HG03342 (cell line): ENCODE data around the gene DIAPH1.
"Not testable (repeated sequence)": the region's sequence is repeated elsewhere in the genome, so short reads cannot be mapped to it uniquely, and the experiment has no call there.

Experiments
- ATAC-seq: cut with Tn5 transposase; IDR thresholded peaks from one replicate; pipeline ENCODE4 v1.9.1; 2021; ENCODE audit warnings: mild to moderate bottlenecking, moderate library complexity; ENCODE audit not compliant: unreplicated experiment

The DIAPH1 gene

DNA sequence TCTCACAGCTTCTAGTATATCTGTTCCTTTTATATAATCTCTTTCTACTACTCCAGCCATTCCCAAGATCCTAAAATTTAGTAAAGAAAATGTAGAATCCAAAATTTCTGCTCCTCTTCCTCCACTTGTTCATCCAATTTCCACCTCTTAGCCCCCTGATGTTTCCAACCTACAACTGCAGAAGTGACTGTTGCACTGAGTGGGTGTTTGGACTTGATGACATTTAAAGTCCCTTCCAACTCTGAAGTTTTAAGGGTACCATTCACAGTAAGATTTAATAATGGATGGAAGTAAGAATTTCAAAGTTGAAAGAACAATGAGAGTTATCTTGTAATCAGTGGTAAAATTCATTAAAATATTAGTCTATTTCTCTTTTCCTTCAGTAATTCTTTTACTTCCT lies 5.5 kb downstream of the DIAPH1 start:
- ATAC-seq = no peak

DNA sequence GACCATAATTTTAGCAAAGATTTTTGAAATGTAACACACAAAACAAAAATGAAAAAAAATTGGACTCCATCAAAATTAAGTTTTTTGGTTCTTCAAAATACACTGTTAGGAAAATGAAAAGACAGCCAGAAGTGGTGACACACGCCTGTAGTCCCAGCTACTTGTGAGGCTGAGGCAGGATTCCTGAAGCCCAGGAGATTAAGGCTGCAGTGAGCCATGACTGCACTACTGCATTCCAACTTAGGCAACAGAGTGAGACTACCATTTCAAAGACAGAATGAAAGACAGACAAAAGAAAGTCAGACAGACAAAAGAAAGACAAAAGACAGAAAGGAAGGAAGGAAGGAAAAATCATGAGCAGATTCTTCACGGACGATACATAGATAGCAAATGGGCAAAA lies 7.5 kb downstream of the DIAPH1 start:
- no peak for ATAC-seq

DNA sequence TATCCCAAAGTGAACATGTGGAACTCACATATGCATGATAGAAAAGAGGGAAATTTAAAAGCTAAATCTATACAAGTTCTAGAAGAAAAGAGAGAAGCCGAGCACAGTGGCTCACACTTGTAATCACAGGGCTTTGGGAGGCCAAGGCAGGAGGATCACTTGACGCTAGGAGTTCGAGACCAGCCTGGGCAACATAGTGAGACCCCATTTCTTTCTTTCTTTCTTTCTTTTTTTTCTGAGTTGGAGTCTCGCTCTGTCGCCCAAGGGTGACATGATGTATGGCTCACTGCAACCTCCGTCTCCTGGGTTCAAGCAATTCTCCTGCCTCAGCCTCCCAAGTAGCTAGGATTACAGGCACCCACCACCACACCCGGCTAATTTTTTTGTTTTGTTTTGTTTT lies 8.9 kb downstream of the DIAPH1 start:
- ATAC-seq = not testable (repeated sequence)

DNA sequence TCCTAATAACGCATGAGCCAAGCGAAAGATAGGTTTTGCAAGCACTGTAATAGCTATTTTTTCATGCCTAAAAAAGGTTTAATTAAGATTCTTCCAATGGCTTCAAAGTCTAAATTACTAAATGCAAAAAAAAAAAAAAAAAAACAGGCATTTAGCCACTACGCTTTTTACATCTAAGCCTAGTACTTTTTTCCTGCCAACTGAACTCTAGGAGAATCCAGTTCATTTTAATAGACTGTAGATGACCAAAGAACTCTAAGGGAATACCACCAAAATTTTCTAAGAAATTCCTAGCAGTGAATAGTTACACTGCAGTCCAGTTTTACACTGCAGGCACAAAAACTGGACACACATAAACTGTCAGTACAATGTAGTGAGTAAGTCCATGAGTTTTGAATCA lies 9.8 kb downstream of the DIAPH1 start:
- ATAC-seq = no peak

DNA sequence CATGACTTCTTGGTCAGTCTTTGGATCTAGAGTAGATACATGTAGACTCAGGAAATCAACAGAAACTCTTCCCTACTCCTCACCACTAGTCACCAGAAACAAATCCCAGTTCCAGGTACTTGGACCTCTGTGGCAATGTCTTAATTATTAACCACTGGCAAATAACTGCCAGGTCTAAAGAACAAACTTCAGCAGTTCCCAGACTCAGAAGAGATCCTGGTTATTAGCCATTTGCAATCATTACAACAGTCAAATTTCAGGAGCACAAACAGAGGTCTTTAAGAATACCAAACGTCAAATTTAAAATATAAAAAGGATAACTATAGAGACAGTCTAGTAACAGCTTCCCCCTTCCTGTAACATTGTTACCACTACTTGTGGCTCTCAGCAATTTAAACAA lies 10.2 kb downstream of the DIAPH1 start:
- ATAC-seq = no peak

DNA sequence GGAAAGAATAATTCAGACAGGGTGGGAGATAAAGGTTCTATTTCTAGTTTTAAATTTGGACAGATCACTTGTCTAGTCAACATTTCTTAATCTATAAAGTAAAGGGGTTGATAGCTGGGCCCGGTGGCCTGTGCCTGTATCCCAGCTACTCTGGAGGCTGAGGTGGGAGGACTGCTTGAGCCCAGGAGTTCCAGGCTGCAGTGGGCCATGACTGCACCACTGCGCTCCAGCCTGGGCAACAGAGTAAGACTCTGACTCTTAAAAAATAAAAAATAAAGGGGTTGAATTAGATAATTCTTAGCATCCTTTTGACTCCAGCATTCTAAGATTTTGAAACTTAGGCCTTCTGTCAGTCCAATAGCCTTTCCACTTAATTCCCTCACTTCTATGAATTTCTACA lies 10.8 kb downstream of the DIAPH1 start:
- ATAC-seq = no peak

DNA sequence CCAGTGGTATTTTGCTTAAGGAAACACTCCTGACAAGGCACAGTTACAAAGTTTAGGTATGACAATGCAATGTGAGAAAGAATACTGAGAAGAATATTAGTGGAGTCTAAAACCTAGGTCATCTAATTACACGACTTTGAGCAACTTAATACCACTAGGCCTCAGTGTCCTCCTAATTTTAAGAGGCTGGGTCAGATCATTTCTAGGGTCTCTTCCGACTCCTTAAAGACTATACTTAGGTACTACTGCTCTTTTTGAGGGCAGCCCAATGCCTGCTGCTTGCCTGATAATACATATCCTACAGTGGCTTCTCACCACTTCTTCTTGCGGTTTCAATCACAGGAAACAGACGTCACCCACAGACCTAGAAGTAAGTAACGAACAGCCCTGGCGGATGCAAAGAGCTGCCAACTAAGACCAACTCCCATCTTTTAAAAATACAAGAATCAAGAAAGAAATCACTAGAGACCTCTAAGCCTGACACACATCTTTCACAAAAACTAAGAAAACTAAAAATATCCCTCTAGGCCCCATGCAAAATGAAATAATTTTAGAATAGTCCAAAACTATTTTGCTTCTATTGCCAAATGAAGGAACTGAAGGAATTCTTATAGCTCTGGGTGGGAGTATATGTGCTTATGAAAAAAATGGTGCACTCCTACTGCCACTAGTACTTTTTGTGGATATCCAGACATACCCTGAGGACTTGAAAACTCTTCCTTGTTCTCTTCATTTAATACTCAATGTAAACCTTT lies 13.1 kb downstream of the DIAPH1 start:
- ATAC-seq = peak; percentile 98

DNA sequence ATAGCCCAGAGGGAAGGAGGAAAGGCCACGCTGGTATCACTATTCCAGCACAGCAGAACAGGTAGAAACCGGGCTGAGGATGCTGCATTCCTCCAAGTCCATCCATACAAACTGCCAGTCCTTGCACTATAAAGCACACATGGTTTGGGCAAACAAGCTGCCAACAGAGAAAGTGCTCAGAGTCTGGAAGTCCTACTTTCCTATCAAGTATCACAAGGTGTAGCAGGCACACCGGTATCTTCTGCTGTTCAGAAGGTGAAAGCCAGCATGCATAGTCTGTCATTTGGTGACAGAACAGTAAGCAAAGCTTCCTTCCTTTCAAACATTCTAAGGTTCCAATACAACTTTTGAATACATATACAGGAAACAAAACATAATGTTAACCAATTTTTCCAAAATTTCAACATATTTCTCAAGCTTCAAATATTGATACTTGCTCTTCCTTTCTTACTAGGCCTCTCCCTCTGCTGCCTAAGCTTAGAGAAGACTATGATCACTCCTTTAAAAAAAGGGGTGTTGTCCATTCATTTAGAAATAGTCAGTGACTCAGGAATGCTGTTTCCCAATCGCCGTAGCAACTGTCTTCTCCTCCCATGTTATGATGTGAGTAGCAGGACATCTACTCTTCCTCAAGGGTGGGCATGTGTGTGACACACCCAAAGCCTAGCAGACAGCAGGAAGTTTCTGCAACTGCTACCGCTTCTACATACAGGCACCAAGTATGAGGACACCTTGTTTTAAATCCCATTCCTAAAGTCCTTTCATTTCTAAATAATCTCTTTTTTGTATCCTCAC lies 14.7 kb downstream of the DIAPH1 start:
- no peak for ATAC-seq

DNA sequence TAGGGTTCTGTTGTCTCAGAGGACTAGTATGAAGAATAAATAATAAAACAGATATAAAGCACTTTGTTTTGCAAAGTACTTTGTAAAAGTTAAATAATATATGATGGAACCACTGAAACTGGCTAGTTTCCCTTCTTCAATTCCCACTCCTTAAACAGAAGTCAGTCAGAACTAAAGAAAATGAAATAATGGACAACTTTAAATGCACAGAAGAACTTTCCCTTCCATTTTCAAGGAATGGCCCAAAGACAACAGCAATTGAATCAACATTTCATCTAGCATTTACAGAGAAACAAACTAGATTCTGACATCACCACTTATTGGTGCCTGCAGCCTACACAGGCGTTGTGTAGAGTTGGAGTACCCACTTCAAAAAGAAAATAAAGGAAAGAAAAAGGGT lies 16.2 kb downstream of the DIAPH1 start:
- no peak for ATAC-seq

DNA sequence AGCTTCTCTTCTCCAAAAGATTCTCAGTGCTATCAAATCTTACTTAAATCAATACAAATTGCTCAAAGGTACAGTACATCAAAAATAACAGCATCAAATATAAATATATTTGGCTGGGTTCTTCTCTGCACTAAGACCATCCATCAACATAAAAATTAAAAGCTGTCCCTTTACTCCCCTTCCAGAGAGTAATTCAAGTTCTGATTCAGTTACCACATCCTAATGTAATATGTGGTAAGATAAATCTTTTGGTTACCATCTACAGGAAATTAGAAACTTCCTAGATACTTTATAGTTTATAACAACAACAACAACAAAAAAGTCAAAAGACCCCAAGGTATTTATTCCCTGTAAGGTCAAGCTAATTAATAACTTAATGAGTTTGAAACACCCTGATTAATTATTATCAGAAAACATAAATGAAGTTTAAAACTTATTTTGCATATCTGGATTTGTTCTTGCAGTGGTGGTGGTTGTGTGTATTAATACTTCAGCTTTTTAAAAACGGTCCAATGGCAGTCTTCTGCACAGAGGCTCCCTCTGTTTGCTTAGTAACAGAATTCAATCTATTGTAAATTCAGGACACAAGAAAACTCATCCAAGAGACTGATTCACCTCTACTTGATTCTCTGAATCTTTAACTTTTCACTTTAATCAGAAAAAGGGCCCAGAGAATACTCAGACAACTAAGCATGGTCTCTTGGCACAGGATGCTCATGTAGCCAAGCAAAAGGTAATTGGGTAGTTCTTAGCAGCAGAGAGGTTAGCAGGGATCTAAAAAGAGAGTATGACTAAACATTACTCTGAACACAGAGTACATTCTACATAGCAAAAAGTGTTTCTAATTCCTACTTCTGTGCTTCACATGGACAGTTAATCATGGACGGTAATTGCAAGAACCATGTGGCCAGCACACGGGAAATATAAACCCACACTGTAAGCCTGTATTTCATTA lies 20.1 kb downstream of the DIAPH1 start:
- ATAC-seq = peak; percentile 44

DNA sequence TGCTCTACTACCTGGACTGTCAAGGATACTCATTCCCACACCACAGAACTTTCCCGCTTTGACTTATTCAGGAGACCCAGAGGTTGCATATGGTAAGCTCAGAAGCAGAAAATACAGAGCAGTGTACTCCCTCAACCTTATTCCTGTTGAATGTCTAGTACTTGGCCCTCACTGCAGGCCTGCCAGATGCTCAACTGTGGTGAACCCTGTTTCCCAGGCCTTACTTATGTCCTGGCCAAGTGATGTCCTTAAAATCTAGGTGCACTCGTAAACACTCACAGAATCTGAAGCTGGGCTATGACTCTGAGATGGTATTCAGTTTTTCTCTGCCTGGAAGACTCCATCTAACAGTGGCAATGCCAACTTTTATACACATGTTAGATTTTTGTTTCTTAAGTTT lies 21.0 kb downstream of the DIAPH1 start:
- no peak for ATAC-seq

DNA sequence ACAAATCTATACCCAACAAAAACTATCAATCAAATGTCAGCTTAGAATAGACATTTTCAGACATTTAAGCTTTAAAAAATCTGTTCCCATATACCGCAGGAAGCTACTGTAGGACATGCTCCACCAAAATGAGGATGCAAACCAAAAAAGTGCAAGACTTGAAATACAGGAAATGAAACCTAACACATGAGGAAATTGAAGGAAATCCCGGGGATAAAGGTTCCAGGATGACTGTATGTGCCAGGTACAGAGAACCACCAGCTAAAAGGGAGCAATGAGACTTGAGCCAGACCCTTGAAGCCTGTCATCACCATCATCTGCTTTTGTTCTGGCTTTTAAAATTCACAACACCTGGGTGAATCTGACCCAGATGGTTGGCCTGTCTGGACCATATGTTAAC lies 21.4 kb downstream of the DIAPH1 start:
- ATAC-seq = no peak

DNA sequence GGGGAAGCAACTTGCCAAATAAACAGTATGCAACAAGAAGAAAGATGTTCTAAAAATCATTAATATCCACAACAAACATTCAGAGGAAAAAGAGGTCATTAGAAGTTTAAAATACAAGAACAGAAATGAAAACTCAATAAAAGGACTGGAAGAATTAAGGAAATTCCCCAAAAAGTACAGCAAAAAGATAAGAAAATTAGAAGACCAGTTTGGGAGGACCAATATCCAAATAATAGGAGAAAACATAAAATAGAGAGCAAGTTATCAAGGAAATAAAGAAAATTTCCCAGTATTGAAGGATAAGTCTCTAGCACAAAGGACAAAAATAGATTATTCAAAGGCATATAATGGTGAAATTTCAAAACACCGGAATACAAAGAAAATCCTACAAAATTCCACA lies 21.9 kb downstream of the DIAPH1 start:
- ATAC-seq = no peak

DNA sequence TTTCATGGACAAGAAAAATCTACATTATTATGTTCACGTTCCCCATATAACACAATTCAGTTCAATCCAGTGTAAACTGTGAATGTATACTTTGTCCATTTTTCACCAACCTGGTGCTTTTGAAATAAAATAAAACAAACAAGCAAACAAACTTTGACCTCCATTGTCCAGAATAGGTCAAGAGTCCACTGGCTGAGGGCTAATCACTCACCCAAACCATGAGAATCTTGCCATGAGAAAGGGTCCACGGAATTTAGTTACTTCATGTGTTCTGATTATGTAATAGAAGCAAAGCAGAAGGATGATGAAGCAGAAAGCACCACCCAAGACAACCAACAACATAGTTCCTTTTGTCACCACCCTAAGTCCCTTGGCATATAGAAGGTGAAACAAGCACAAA lies 28.7 kb downstream of the DIAPH1 start:
- ATAC-seq = no peak

DNA sequence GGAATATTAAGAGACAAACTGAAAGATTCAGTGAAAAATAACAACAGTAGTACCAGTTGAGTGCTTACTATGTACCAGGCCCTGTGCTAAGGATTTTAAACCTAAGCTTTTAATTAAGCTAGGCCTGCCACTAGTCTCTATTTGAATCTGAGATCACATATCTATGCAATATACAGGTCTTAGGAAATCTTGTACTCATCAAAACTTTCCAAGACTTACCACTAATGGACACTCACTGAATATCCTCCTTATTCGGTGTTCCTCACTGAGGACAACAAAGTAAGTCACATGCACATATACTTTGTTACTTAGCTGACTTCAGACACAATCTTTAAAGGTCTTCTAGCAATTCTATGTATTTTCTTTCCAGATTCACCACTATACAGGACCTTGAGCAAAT lies 32.6 kb downstream of the DIAPH1 start:
- no peak for ATAC-seq

DNA sequence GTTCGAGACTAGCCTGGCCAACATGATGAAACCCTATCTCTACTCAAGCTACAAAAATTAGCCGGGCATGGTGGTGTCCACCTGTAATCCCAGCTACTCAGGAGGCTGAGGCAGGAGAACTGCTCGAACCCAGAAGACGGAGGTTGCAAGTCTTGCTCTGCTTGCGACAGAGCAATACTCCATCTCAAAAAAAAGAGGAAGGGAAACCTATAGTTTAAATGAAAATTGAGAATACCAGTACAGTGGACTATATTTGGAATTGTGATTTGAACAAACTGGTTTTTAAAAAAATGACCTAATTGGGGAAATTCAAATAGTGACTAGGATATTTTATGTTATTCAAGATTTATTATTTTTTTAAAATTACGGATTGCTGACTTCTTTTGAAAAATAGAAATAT lies 33.2 kb downstream of the DIAPH1 start:
- no peak for ATAC-seq

DNA sequence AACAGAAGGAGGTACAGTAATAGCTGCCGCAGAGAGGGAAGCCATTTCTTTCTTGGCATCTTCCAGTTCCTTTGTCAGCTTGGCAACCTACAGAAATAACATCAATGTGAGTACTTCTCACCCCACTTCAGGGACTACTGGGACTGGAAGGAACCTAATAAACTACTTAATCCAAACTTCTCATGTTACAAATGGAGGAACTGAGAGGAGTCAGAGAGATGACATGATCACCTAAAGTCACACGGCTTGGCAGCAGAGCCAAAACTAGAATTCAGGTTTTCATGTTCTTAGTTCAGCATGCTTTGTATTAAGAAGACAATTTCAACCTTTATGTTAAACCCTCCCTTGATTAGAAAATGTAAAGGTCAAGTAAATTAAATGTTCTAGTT lies 44.7 kb downstream of the DIAPH1 start:
- no peak for ATAC-seq

DNA sequence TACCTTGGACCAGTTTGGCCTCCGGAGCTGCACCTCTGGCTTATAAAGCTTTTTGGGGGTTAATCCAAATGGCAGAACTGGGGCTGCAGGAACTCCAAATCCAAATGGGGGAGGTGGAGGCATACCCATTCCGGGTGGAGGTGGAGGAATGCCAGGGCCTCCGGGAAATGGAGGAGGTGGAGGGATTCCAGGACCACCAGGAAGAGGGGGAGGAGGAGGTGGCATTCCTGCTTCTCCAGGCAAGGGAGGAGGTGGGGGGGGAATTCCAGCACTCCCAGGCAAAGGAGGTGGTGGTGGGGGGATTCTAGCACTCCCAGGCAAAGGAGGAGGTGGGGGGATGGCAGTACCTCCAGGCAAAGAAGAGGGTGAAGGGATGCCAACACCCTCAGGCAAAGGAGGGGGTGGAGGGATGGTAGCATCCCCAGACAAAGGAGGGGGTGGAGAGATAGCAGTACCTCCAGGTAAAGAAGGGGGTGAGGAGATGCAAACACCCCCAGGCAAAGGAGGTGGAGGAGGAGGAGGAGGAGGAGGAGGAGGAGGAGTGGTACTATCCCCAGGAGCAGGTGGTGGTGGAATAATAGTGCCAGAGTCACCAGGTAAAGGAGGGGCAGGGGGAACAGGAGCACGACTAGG lies 45.2 kb downstream of the DIAPH1 start:
- ATAC-seq = no peak

DNA sequence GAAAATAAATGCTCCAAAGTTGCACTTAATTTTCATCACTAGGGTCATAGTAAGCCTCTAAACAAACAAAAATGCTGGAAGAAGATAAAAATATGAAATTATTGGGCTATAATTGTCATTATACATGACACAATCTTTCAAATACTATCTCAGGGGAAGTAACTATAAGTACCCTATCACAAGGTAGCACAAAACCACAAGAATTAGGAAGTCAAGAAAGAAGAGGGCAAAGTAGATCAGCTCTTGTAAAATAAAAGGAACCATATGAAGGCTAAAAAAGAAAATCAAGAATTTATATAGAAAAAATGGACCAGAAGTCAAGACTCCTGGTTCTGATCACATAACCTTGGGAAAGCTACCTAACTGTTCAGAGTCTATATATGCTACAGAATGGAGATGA lies 48.1 kb downstream of the DIAPH1 start:
- ATAC-seq = no peak

DNA sequence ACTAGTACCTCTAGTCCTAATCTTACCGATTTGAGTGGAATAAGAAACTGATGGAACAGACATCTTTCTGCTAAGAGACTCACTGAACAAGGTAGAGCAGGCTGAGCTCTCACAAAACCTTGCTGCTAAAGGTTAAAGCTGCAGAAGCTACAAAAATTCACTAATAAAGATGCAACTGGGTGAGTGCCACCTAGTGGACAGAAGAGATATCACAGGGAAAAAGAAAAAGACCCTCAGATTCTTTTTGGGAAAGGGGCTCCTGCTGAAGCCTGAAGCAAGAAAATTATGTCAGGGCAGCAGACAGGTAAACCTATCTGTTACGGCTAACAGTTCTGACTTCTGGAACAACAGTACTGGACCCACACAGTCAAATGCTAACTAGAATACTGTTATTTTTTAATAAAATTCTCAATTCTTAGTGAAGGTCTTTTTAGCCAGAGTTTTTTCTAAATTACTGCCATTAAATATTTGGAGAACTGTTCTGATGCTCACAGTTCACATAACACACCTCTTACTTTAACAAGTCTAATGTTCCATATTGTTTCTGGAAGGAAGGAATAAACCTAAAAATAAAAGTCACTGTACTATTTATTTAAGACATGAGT lies 51.2 kb downstream of the DIAPH1 start:
- ATAC-seq = no peak
